ENCODE data around the gene SAFB2. TPM values are rescaled to one million over a fixed set of nuclear protein-coding genes. Genes with fewer than 3 reads are reported as not detected.

SAFB2 gene
- total RNA-seq, 4 donors from 2014 or later, result 25.3 to 81.6 (median 41.6) TPM

DNA sequence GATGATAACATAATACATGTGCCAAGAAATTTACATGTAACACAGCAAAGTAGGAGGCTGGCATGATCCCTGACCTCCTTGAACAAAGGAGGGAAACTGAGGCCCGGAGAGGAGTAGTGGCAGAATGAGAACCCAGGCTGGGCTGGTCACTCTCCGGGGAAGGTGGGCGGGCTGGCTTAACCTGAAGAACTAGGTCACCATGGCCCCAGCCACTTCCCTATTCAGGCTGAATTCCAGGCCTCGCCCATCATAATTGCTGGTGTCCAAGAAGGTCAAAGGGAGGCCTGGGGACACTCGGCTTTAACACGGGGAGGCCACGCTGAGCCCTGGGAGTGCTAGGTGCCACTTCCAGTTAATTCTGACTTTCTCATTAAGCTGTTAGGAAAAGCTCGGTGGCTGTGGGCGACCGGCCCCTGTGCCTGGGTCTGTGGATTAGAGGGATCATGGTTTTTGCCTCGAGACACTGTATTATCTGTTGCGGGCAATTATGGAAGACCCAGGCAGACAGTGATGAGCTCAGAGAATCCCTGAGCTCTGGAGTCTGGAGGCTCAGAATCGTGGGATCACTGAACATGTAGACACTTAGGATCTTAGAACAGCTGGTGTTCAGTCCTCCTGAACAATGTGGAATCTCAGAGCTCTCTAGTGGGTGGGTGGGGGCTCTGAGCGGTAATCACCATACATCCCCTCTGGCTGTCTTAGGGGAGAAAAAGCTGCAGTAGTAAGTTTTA lies 49.9 kb downstream of the SAFB2 start:
- TF ChIP-seq, protein P1, sequence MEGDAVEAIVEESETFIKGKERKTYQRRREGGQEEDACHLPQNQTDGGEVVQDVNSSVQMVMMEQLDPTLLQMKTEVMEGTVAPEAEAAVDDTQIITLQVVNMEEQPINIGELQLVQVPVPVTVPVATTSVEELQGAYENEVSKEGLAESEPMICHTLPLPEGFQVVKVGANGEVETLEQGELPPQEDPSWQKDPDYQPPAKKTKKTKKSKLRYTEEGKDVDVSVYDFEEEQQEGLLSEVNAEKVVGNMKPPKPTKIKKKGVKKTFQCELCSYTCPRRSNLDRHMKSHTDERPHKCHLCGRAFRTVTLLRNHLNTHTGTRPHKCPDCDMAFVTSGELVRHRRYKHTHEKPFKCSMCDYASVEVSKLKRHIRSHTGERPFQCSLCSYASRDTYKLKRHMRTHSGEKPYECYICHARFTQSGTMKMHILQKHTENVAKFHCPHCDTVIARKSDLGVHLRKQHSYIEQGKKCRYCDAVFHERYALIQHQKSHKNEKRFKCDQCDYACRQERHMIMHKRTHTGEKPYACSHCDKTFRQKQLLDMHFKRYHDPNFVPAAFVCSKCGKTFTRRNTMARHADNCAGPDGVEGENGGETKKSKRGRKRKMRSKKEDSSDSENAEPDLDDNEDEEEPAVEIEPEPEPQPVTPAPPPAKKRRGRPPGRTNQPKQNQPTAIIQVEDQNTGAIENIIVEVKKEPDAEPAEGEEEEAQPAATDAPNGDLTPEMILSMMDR (IDR thresholded peaks at IDR 0.05), result no peak
- TF ChIP-seq POLR2A (IDR thresholded peaks at IDR 0.05), result no peak
- TF ChIP-seq EP300 (IDR thresholded peaks at IDR 0.05), result no peak
- no peak overlapping the region for H3K27ac ChIP-seq

DNA sequence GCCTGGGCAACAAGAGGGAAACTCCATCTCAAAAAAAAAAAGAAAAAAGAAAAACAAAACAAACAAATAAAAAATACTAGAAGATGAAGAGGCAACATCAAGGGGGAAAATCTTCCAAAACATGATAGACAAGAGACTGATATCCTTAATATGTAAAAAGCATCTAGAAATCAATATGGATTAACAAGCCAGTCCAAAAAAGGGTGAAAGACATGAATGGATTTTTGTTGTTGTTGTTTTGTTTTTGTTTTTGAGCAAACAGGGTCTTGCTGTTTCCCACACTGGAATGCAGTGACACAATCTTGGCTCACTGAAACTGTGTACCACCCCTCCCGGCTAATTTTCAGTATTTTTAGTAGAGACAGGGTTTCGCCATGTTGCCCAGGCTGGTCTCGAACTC lies 50.8 kb downstream of the SAFB2 start:
- H3K27me3 ChIP-seq, result peaks cover 36% of the 10 kb centered on the region
- no peak for ATAC-seq
- WGBS, 2 donors (ENCODE audit: low coverage in 1 of 2), result 97% methylated on average over 3 of the region's 3 CpGs
- H3K4me1 ChIP-seq, result peaks cover 0 to 10% (median 0%) of the 10 kb centered on the region in 3 donors
- H3K36me3 ChIP-seq, result no peaks in the 10 kb centered on the region
- TF ChIP-seq POLR2AphosphoS5 (IDR thresholded peaks at IDR 0.05) (no peak), EP300 (IDR thresholded peaks at IDR 0.05) (no peak), POLR2A (IDR thresholded peaks at IDR 0.05) (no peak)
- TF ChIP-seq, protein P1 (IDR thresholded peaks at IDR 0.05), result no peak
- no peaks in the 10 kb centered on the region for H3K9me3 ChIP-seq
- no peak overlapping the region for H3K27ac ChIP-seq
- H3K4me3 ChIP-seq, result no peak overlapping the region

More for the DNA sequence above, 49.9 kb downstream of the SAFB2 start:
- H3K36me3 ChIP-seq, result no peaks in the 10 kb centered on the region
- H3K4me3 ChIP-seq, result no peak overlapping the region
- WGBS, 2 donors (ENCODE audit: low coverage in 1 of 2), result 65% methylated on average over 4 of the region's 14 CpGs; no CpG with 5 or more reads in 1 of the 2 donors
- no peaks in the 10 kb centered on the region for H3K9me3 ChIP-seq
- H3K4me1 ChIP-seq, result peaks cover 0 to 6% (median 0%) of the 10 kb centered on the region in 3 donors
- H3K27me3 ChIP-seq, result peaks cover 27% of the 10 kb centered on the region
- no peak for ATAC-seq

DNA sequence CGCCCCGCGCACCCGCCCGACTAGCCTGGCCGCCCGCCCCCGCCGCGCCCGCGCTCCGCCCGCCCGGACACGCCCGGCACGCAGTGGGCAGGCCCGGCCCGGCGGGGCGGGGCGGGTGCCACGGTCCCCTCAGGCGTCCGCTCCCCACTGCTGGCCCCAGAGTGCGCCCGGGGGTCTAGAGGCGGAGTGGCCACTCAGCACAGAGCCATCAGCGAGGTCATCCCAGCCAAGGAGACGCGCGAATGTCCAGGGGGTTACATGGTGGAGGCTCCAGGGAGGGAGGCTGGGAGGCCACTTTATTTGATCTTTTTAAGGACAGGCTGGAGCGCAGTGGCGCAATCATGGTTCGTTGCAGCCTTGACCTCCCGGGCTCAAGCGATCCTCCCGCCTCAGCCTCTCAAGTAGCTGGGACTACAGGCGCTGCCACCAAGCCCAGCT lies 54.6 kb downstream of the SAFB2 start:
- ATAC-seq, result no peak
- TF ChIP-seq, protein P1 (IDR thresholded peaks at IDR 0.05), result no peak
- no peak for TF ChIP-seq EP300 (IDR thresholded peaks at IDR 0.05)
- TF ChIP-seq POLR2A (IDR thresholded peaks at IDR 0.05), result no peak
- TF ChIP-seq POLR2AphosphoS5 (IDR thresholded peaks at IDR 0.05), result no peak
- H3K9me3 ChIP-seq, result no peaks in the 10 kb centered on the region
- peak overlapping the region in 1 of 2 donors; percentile 46 for H3K4me3 ChIP-seq
- WGBS, 2 donors (ENCODE audit: low coverage in 1 of 2), result 81% methylated on average over 3 of the region's 40 CpGs; no CpG with 5 or more reads in 1 of the 2 donors
- peaks cover 63% of the 10 kb centered on the region for H3K27me3 ChIP-seq
- no peak overlapping the region for H3K27ac ChIP-seq
- no peaks in the 10 kb centered on the region for H3K36me3 ChIP-seq
- H3K4me1 ChIP-seq, result peaks cover 0 to 10% (median 0%) of the 10 kb centered on the region in 3 donors

DNA sequence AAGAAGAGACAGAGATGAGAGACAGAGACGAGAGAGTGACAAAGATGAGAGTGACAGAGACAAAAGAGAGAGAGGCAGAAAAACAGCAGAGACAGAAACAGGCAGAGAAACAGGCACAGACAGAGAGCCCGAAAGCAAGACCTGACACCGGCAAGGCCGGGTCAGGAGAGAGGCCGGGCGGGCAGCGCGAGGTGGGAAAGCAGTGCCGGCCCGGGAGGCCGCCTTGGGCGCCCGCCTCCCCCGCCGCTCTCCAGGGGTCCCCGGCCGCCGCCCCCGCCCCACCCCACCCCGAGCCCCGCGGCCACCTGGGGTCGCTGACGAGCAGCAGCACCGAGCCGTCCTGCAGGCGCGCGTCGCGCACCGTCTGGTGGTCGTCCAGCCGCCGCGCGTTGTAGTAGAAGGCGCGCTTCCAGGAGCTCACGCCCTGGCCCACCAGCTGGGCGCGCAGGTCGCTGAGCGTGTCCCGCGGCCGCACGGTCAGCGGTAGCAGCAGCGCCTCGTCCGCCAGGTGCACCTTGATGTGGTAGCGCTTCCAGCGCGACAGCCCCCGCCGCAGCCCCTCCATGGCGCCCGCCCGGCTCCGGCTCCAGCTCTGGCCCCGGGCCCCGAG lies 55.1 kb downstream of the SAFB2 start, which contains the start of gene TINCR:
TSS of gene TINCR (minus strand) at position 594 of the 610 bp plus-strand sequence.
- Histone ChIP-seq H3K4me1 (peaks cover 0 to 10% (median 0%) of the 10 kb centered on the region in 3 donors), H3K36me3 (no peaks in the 10 kb centered on the region), H3K27ac (no peak within 1 kb of the TSS), H3K4me3 (peak within 1 kb of the TSS in 1 of 2 donors; percentile 46), H3K9me3 (no peaks in the 10 kb centered on the region), H3K27me3 (peaks cover 68% of the 10 kb centered on the region)
- no peak for ATAC-seq
- TF ChIP-seq, protein P1 (IDR thresholded peaks at IDR 0.05), result peak in 1 of 4 experiments; percentile 20
- no peak for TF ChIP-seq POLR2A (IDR thresholded peaks at IDR 0.05)
- TF ChIP-seq POLR2AphosphoS5 (IDR thresholded peaks at IDR 0.05), result no peak
- no peak for TF ChIP-seq EP300 (IDR thresholded peaks at IDR 0.05)
- 24 to 29% methylated on average over 6 to 18 of the region's 63 CpGs for WGBS, 2 donors (ENCODE audit: low coverage in 1 of 2)

Measured in gastroesophageal sphincter (tissue), 4 donors.